Mucosa of descending colon (tissue), 3 donors: Measurements from ENCODE around the gene DOLPP1. TPM values are rescaled to one million over a fixed set of nuclear protein-coding genes. Genes with fewer than 3 reads are reported as not detected.

ENCODE experiments used
- ATAC-seq: fragments of 200-7000 bp; cut with Tn5 transposase; one replicate; pipeline ENCODE4 v1.9.1; 2020; ENCODE audit warnings: mild to moderate bottlenecking, moderate library complexity
- DNase-seq, 3 donors: peaks; one replicate each; pipeline ENCODE4 v3.0.0-alpha.2; 2020
- H3K36me3 ChIP-seq: fragments of 200-600 bp; one replicate; pipeline ENCODE4 v1.8.0; 2021; ENCODE audit warnings: low read depth, mild to moderate bottlenecking
- H3K4me1 ChIP-seq: fragments of 200-600 bp; one replicate; pipeline ENCODE4 v1.8.0; 2021; ENCODE audit warnings: low read depth, mild to moderate bottlenecking
- H3K4me3 ChIP-seq: fragments of 200-600 bp; one replicate; pipeline ENCODE4 v1.8.0; 2021; ENCODE audit warnings: mild to moderate bottlenecking
- H3K9me3 ChIP-seq: fragments of 200-600 bp; one replicate; pipeline ENCODE4 v1.8.0; 2021; ENCODE audit warnings: mild to moderate bottlenecking
- CTCF ChIP-seq: fragments of 200-600 bp; IDR thresholded peaks from one replicate; pipeline ENCODE4 v1.8.0; 2022; ENCODE audit warnings: antibody characterized with exemption, mild to moderate bottlenecking
- intact Hi-C, 2 donors: fragments of 100-400 bp; cut with DNase I in 1 of 2; cut with micrococcal nuclease in 1 of 2; formaldehyde crosslinking; loops; one replicate each; pipeline versions ENCODE4 v1.11.0 to v1.11.1; 2022; cut with DNase I, micrococcal nuclease
- total RNA-seq, 3 donors: library from RNA; stranded (reverse); fragmentation: NEBNext Ultra II Directional in 2 of 3; extraction: Animal tissue kit (Norgen Biotek cat#: 25700) in 2 of 3; gene quantifications; one replicate each; pipeline versions ENCODE4 v1.2.1 to v1.2.4, GENCODE V29; 2021 to 2023
- donor health status: DM: no; HTN: no; CAD: no; lungs with moderate emphysema.
- donor health status: DM: no; HTN: no; CAD: no.
- donor health status: DM: no; HTN: yes; CAD: no.

The DOLPP1 gene
- total RNA-seq, 3 donors from 2014 or later = 27.6 to 59.7 (median 48.3) TPM

GRCh38 chr9:129059796-129060785, 20.8 kb upstream of the DOLPP1 start:
- no peak for DNase-seq
- H3K4me3 ChIP-seq = no peak overlapping the region
- no peak for ATAC-seq
- TF ChIP-seq CTCF = no peak
- H3K36me3 ChIP-seq = peaks cover 3% of the 10 kb centered on the region
- intact Hi-C loops = no loop called here
- H3K4me1 ChIP-seq = no peaks in the 10 kb centered on the region
- no peaks in the 10 kb centered on the region for H3K9me3 ChIP-seq

- ATAC-seq (no peak), DNase-seq (no peak)
- peaks cover 7% of the 10 kb centered on the region for H3K36me3 ChIP-seq
- intact Hi-C loops = no loop called here
- H3K9me3 ChIP-seq = no peaks in the 10 kb centered on the region
- no peak overlapping the region for H3K4me3 ChIP-seq
- H3K4me1 ChIP-seq = no peaks in the 10 kb centered on the region
- no peak for TF ChIP-seq CTCF
These were observed 19.9 kb upstream of the DOLPP1 start for GRCh38 chr9:129060991-129061390.

- intact Hi-C loops = no loop called here
- no peak overlapping the region for H3K4me3 ChIP-seq
- H3K9me3 ChIP-seq = no peaks in the 10 kb centered on the region
- DNase-seq (no peak), ATAC-seq (no peak)
- H3K4me1 ChIP-seq = no peaks in the 10 kb centered on the region
- H3K36me3 ChIP-seq = peaks cover 7% of the 10 kb centered on the region
- TF ChIP-seq CTCF = no peak
These were observed 17.9 kb upstream of the DOLPP1 start for GRCh38 chr9:129063061-129063460.

- intact Hi-C loops = no loop called here
- Histone ChIP-seq H3K4me3 (no peak overlapping the region), H3K36me3 (peaks cover 7% of the 10 kb centered on the region), H3K9me3 (no peaks in the 10 kb centered on the region), H3K4me1 (peaks cover 5% of the 10 kb centered on the region)
- DNase-seq (no peak), ATAC-seq (no peak)
- no peak for TF ChIP-seq CTCF
These were observed 16.4 kb upstream of the DOLPP1 start for GRCh38 chr9:129064499-129064908.

- peak in 1 of 3 donors; percentile 27 for DNase-seq
- peaks cover 5% of the 10 kb centered on the region for H3K4me1 ChIP-seq
- H3K9me3 ChIP-seq = no peaks in the 10 kb centered on the region
- no peak overlapping the region for H3K4me3 ChIP-seq
- H3K36me3 ChIP-seq = peaks cover 7% of the 10 kb centered on the region
- no peak for ATAC-seq
- TF ChIP-seq CTCF = no peak
- intact Hi-C loops = no loop called here
These were observed 12.8 kb upstream of the DOLPP1 start for GRCh38 chr9:129068110-129068509.
